ENCODE results near the gene CFAP46. TPM values are rescaled to one million over a fixed set of nuclear protein-coding genes. Genes with fewer than 3 reads are reported as not detected.
A peak's percentile ranks its signal among the peaks of the same experiment; 100 is the strongest.

CFAP46 gene
- total and polyA plus RNA-seq, 9 donors: 0.50 to 22.4 (median 1.6) TPM; not detected in 1

GRCh38 chr10:132876993-132877431, 65.4 kb downstream of the CFAP46 start:
- Histone ChIP-seq H3K36me3 (no peaks in the 10 kb centered on the region), H3K4me1 (ENCODE audit: insufficient read depth) (peaks cover 3% of the 10 kb centered on the region), H3K27ac (no peak overlapping the region), H3K4me3 (no peak overlapping the region), H3K27me3 (no peaks in the 10 kb centered on the region), H3K9me3 (no peaks in the 10 kb centered on the region)
- DNase-seq: peak in 2 of 5 donors; percentile 5 to 8
- intact Hi-C loops (cut with DNase I): no loop called here
- TF ChIP-seq EP300 (IDR thresholded peaks at IDR 0.05) (no peak), POLR2A (IDR thresholded peaks at IDR 0.05) (no peak), CTCF (IDR thresholded peaks at IDR 0.05) (no peak)
- WGBS, 3 donors: 81 to 88% (median 84%) methylated on average over 13 to 15 of the region's 15 CpGs

- Histone ChIP-seq H3K27ac (no peak overlapping the region), H3K4me3 (no peak overlapping the region), H3K4me1 (ENCODE audit: insufficient read depth) (peaks cover 3% of the 10 kb centered on the region), H3K36me3 (no peaks in the 10 kb centered on the region), H3K9me3 (no peaks in the 10 kb centered on the region), H3K27me3 (no peaks in the 10 kb centered on the region)
- DNase-seq: peak in 3 of 5 donors; percentile 2 to 7 (median 3)
- 85 to 88% (median 87%) methylated on average over 18 of the region's 18 CpGs for WGBS, 3 donors
- no peak for TF ChIP-seq EP300 (IDR thresholded peaks at IDR 0.05)
- TF ChIP-seq CTCF (IDR thresholded peaks at IDR 0.05): no peak
- no peak for TF ChIP-seq POLR2A (IDR thresholded peaks at IDR 0.05)
- intact Hi-C loops (cut with DNase I): no loop called here
Measured at GRCh38 chr10:132876131-132876860, 66.1 kb downstream of the CFAP46 start.

GRCh38 chr10:132875435-132875834, 66.9 kb downstream of the CFAP46 start:
- Histone ChIP-seq H3K4me3 (no peak overlapping the region), H3K27ac (no peak overlapping the region), H3K4me1 (ENCODE audit: insufficient read depth) (peaks cover 3% of the 10 kb centered on the region), H3K36me3 (no peaks in the 10 kb centered on the region), H3K27me3 (no peaks in the 10 kb centered on the region), H3K9me3 (no peaks in the 10 kb centered on the region)
- WGBS, 3 donors: 73 to 80% (median 74%) methylated on average over 2 of the region's 2 CpGs
- TF ChIP-seq EP300 (IDR thresholded peaks at IDR 0.05): no peak
- TF ChIP-seq POLR2A (IDR thresholded peaks at IDR 0.05): no peak
- no peak for TF ChIP-seq CTCF (IDR thresholded peaks at IDR 0.05)
- no peak for DNase-seq
- intact Hi-C loops (cut with DNase I): no loop called here

GRCh38 chr10:132873395-132873794, 69.0 kb downstream of the CFAP46 start:
- WGBS, 3 donors: 80 to 87% (median 83%) methylated on average over 12 of the region's 12 CpGs
- Histone ChIP-seq H3K27me3 (no peaks in the 10 kb centered on the region), H3K4me3 (no peak overlapping the region), H3K4me1 (ENCODE audit: insufficient read depth) (no peaks in the 10 kb centered on the region), H3K27ac (no peak overlapping the region), H3K36me3 (no peaks in the 10 kb centered on the region), H3K9me3 (no peaks in the 10 kb centered on the region)
- intact Hi-C loops (cut with DNase I): no loop called here
- peak in 2 of 5 donors; percentile 1 to 3 for DNase-seq
- TF ChIP-seq EP300 (IDR thresholded peaks at IDR 0.05) (no peak), POLR2A (IDR thresholded peaks at IDR 0.05) (no peak), CTCF (IDR thresholded peaks at IDR 0.05) (no peak)

Data from ovary (tissue), 9 donors.